AG10803 (cell line): ENCODE results near the gene GSAP.

Source experiments
- DNase-seq: peaks from one replicate; pipeline ENCODE4 v3.0.0; 2010; ENCODE audit warnings: low read depth
- H3K4me3 ChIP-seq: 2 replicates; pipeline ENCODE4 v1.5.1; 2011; ENCODE audit warnings: mild to moderate bottlenecking, low read length, control low read depth
- TF ChIP-seq, protein P1 (sequence below): conservative IDR thresholded peaks from 2 replicates; pipeline ENCODE4 v1.5.1; 2011; ENCODE audit warnings: mild to moderate bottlenecking, low read length, control low read depth, inconsistent platforms

The GSAP gene

GRCh38 chr7:77438131-77438530 is 22.0 kb upstream of the GSAP start:
- TF ChIP-seq, protein P1, sequence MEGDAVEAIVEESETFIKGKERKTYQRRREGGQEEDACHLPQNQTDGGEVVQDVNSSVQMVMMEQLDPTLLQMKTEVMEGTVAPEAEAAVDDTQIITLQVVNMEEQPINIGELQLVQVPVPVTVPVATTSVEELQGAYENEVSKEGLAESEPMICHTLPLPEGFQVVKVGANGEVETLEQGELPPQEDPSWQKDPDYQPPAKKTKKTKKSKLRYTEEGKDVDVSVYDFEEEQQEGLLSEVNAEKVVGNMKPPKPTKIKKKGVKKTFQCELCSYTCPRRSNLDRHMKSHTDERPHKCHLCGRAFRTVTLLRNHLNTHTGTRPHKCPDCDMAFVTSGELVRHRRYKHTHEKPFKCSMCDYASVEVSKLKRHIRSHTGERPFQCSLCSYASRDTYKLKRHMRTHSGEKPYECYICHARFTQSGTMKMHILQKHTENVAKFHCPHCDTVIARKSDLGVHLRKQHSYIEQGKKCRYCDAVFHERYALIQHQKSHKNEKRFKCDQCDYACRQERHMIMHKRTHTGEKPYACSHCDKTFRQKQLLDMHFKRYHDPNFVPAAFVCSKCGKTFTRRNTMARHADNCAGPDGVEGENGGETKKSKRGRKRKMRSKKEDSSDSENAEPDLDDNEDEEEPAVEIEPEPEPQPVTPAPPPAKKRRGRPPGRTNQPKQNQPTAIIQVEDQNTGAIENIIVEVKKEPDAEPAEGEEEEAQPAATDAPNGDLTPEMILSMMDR = no peak
- DNase-seq = no peak
- no peak overlapping the region for H3K4me3 ChIP-seq

DNA sequence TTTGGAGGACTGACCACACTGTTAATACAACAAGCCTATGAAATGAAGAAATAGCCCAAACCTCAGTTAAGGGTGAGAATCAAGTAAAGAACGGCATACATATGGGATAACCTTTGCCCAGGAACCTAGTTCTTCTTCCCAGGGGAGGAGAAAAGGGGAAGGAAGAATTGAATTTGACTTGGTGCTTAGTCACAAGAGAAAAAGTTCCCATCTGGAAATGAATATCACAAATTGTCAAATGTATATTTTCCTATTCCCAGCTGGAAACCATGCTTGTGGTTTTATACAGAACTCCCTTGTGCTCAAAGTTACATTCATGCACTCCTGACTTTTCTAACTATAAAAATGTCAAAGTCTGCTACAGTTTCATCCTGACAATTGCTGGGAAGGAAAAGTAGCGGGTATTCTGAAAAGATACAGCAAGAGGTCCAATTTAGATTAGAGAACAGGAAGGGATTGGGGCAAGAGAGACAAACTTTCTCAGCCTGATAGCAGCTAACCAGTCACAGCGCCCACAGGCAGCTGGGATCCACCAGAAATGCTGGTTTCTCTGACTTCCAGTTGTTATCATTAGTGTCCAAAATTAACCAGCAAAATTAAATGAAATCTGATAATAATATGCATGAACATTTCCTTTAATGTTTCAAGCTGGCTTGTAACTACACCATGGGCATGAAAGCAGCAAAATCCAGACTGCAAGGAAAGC is 18.6 kb upstream of the GSAP start:
- H3K4me3 ChIP-seq = no peak overlapping the region
- peak; percentile 48 for DNase-seq
- TF ChIP-seq, protein P1 = no peak

- no peak for DNase-seq
- TF ChIP-seq, protein P1 = no peak
- no peak overlapping the region for H3K4me3 ChIP-seq
Measured at GRCh38 chr7:77433901-77434300, 17.8 kb upstream of the GSAP start.

DNA sequence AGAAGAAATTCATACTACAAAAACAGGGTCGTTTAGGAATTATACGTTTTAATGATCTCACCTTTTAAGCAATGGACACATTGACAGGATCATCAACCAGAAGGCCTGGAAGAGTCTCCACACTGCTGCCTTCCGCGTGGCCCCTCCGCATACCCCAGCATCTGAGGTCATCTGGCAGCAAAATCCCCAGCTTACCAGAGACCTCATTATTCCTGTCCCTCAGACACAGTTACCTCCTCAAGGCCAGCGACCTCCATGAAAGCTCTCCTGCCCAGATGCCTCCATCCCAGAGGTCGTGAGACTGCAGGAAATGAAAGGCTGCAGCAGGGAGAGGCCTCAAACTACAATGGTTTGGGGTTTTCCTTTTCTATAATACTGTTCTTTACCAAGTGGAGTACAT is 14.8 kb upstream of the GSAP start:
- TF ChIP-seq, protein P1 = no peak
- DNase-seq = no peak
- no peak overlapping the region for H3K4me3 ChIP-seq

GRCh38 chr7:77428777-77429231 is 12.7 kb upstream of the GSAP start:
- TF ChIP-seq, protein P1 = no peak
- no peak overlapping the region for H3K4me3 ChIP-seq

GRCh38 chr7:77427996-77428603 is 12.0 kb upstream of the GSAP start:
- TF ChIP-seq, protein P1 = no peak
- no peak overlapping the region for H3K4me3 ChIP-seq
- DNase-seq = peak; percentile 81

More at GRCh38 chr7:77428777-77429231, 12.7 kb upstream of the GSAP start:
- no peak for DNase-seq

DNA sequence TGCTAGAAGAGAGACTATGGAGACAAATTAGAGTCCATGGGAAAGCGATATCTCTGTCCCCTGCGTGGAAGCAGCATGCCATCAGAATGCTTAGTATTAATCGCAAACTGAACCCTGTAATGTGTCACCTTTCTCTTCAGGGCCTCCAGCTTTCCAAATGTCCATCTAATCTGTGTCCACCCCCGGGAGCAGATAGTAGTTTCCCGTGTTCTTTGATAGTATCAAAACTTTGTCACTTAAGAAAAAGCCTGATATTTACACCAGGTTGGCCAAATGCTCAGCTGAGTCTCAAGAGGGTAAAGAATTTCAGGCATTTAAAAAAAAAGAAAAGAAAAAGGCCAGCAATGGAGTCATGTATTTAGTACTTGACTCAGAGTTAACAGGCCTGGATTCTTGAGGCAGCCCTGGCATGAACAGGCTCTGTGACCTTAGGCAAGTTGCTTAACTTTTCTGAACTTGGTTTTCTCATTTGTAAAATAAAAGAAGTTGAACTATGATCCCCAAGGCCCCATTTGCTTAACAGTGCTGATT is 10.4 kb upstream of the GSAP start:
- H3K4me3 ChIP-seq = no peak overlapping the region
- TF ChIP-seq, protein P1 = no peak
- DNase-seq = peak; percentile 84
